ENCODE results near the gene METTL15.

DNA sequence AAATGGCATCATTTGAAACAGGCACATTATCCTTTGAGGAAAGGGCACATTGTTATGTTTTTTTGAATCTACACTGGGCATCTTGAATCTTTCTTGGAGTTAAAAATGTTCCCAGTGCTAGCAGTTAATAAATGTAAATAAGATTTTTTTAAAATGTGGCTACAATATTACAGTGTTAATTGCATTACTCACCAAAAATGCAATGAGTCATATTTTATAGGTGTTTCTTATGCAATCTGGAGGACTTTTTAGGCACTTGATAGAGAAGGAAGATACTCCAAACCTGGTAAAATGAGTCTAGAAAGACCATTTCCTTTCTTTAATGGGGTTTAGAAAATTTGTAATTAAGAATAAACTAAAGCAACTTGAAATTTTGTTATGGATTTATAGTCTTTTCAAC is 238.0 kb downstream of the METTL15 start:
- TF ChIP-seq, protein P1, sequence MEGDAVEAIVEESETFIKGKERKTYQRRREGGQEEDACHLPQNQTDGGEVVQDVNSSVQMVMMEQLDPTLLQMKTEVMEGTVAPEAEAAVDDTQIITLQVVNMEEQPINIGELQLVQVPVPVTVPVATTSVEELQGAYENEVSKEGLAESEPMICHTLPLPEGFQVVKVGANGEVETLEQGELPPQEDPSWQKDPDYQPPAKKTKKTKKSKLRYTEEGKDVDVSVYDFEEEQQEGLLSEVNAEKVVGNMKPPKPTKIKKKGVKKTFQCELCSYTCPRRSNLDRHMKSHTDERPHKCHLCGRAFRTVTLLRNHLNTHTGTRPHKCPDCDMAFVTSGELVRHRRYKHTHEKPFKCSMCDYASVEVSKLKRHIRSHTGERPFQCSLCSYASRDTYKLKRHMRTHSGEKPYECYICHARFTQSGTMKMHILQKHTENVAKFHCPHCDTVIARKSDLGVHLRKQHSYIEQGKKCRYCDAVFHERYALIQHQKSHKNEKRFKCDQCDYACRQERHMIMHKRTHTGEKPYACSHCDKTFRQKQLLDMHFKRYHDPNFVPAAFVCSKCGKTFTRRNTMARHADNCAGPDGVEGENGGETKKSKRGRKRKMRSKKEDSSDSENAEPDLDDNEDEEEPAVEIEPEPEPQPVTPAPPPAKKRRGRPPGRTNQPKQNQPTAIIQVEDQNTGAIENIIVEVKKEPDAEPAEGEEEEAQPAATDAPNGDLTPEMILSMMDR (IDR thresholded peaks at IDR 0.05; ENCODE audit: insufficient read depth, low read length, poor library complexity, severe bottlenecking), result no peak
- TF ChIP-seq EZH2phosphoT487 (conservative IDR thresholded peaks at IDR 0.05; ENCODE audit: low read length), result no peak
